HG02973 (cell line): Measurements from ENCODE around the gene ZNF598.
A peak's percentile ranks its signal among the peaks of the same experiment; 100 is the strongest.
"Not testable (repeated sequence)": the region's sequence is repeated elsewhere in the genome, so short reads cannot be mapped to it uniquely, and the experiment has no call there.

Source experiments
- ATAC-seq: cut with Tn5 transposase; IDR thresholded peaks from one replicate; pipeline ENCODE4 v1.9.1; 2021; ENCODE audit warnings: moderate library complexity; ENCODE audit not compliant: unreplicated experiment

The ZNF598 gene

DNA sequence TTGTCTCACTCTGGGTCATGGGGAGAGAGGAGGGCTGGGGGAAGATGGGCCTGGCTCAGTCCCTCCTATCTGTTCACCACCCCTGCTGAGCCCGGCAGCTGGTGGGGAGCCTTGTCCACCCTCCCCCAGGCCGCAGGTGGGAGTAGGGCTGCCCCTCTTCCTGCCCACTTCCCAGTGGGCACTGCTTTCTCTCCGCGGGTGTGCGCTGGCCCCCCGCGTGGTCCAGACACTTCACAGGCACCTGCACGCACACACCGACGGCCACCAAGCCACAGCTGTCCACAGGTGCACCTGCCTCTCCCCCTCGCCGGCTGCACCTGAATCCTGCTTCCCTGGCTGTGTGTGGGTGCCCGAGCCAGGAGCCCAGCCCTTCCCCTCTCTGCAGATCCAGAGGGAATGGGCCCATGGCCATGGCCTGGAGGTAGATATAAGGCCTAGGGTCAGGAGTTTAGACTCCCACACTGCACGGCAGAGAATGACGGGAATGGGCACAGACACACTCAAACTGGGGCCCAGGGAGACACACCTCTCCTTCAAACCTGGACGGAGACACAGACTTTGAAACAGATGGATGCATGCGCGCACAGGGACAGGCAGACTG is 19.1 kb upstream of the ZNF598 start:
- ATAC-seq = no peak

DNA sequence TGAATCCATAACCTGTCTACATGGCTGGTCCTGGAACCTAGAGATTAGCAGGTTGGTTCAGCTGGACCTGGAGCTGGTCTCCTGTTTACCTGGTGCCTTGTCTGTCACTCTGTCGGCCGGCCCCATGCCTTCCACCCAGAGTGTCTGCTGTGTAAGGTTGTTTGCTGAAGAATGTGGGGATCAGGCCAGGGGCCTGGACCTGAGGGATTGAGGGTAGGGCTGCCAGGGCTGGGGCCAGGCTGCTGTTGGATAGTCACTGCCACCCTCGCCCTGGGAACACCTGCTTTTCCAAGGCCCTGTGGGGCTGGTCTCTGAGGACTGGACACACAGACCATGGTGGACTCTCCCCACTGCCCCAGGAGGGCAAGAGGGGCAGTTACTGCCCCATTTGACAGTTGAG is 18.5 kb upstream of the ZNF598 start:
- no peak for ATAC-seq

DNA sequence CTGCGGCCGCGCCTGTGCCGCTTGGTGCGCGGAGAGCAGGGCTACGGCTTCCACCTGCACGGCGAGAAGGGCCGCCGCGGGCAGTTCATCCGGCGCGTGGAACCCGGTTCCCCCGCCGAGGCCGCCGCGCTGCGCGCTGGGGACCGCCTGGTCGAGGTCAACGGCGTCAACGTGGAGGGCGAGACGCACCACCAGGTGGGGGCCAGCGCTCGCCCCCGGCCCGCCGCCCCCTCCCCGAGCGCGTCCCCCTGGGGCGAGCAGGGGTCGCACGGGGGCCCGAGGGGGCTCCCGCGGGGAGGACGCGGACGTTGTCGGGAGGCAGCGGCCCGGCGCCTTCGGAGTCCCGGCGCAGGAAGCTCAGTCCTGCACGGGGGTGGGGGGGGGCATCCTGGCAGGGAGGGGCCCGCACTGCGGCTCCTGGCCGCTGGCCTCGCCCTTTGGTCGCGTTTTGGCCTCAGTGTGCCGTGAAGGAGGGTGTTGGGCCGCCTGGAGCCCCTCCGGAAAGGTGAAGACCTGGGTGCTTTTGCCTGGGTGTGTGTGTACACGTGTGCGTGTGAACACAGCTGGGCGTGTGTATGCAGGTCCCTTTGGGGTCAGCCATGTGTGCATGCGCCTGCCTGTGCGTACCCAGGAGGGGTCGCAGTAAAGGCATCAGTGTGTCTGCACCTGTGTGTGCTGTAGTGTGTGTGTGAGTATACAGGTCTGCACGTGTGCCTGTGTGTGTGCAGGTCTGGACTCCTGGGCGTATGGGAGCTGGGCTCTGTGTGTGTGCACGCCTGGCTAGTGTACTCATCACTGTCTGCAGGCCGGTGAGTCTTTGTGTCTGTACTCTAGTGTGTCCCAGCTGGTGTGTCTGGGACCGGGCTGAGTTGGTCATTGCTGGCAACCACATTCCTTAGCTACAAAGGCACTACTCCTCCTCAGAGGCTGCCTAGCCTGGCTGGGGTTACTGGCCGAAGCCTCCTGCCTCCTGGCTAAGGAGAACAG is 17.7 kb upstream of the ZNF598 start:
- no peak for ATAC-seq

DNA sequence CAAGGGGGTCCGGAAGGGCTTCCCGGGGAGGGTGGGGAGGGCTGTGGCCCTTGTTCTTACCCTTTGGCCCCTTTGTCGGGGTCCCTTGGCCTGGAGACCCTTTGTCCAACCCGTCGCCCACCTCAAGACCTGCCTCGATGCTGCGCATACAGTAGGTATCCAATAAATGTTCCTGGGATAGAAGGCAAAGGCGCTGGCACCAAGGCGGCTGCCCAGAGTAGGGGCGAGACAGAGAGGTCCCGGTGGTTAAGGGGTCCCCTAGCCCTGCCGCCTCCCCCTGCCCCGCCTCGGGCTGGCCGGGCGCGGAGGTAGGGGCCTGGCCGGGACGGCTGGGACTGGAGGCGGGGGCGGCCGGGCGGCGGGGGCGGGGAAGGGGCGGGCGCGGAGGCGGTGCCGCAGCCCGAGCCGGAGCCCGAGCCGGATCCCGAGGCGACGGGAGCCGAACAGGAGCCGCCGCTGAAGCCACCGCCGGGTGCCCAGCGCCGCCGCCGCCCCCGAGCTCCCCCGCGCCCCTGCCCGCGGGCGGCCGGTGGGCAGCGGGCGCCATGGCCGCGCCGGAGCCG is 16.9 kb upstream of the ZNF598 start, which contains the start of gene NHERF2:
TSS of gene NHERF2 (plus strand) at position 442 of the 563 bp plus-strand sequence. CDS start at position 546, 104 bp downstream.
- no peak for ATAC-seq

DNA sequence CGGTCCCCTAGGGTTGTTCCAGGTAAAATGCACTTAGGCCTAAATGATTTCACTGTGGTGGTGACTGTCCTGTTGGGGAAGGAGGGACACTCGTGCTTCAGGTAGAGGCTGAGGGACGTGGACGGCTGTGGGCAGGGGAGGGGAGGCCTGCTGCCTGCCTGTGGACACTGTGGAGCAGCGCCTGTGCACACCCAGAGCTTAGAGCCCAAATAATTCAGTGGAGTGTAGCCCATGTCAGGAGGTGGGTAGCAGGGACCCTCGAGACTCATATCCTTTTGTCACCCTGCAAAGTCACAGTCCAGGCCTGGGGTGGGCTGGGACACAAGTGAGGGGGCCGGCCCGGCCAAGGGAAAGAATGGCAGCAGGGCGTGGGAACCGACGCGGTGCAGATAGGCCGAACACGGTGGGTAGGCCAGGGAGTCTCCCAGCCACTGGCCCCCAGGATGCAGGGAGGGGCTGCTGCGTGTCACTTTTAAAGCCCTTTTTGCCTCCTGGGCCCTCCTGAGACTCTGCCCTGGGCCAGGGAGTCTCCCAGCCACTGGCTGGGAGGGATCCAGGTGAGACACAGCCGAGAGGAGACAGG is 16.3 kb upstream of the ZNF598 start:
- no peak for ATAC-seq

DNA sequence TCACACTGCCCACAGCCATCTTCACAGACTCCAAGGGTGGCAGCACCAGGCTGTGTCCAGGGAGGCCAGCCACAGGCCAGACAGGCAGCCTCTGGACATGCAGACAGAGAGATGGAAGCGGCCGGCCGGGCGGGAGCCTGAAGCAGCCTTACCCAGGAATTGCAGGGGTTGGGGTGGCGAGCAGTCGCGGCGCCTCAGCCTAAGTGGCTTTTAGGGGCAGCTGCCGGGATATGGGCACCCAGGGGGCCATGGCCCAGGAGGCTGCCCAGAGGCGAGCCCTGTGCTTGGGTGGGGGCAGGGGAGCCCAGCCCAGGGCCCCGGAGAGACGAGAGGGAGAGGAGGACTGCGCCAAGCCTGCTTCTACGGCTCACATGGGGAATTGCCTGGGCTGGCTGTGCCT is 15.6 kb upstream of the ZNF598 start:
- no peak for ATAC-seq

DNA sequence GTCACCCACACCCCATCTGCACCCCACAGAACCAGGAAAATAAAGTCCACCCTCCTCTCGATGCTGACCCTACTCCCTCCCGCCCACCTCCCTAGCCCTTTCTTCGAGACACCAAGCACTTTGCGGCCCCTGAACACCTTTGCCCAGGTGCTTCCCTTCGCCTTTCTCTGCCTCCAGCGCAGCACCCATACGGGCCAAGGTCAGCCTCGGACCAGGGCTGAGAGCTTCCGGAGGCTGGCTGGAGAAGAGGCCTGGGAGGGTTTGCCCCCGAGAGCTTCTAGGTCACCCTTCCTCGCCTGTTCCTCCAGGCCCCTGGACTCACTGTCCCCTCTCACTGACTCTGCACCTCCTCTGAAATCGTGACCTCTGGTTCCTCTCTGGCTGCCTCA is 14.4 kb upstream of the ZNF598 start:
- ATAC-seq = no peak

DNA sequence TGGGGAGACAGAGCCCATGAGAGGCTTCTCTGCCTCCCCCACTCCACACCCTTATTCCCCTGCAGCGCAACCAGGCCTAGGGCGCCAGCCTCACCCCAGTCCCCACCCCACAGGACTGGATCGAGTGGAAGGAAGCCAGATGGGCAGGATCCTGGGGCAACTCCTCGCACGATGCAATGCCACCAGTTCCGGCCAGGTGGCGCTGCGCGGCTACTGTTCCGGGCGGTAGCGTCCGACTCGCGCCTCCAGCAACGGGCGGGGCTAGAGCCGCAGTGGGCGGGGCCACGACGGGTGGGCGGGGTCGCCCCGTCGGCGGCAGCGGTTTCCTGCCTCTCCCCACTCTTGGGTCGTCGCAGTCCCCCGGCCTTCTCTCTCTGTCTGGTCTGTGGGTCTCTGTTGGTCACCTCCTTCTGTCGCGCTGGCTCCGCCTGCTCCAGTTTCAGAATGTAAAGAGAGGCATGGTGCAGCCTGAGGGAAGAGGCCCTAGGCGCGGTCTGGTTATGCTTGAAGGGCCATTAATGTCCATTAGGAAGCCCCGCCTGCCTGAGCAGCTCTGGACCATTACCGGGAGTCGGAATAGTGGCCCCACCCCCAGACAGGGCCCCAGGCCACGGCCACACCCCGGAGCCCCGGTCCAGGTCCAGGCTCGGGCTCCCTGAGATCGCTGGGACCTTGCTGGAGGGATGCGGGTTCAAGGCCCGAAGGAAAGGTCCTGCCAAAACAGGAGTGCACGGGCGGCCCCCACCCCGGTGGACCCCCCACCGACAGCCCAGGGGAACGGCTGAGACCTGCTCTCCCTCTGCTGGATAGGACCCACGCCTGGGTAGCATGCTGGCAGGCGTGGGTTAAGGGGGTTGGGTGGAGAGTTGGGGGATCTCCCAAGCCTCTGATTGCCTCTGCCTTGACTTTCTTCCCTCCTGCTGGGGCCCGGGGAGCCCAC is 13.7 kb upstream of the ZNF598 start:
- ATAC-seq = peak; percentile 59

DNA sequence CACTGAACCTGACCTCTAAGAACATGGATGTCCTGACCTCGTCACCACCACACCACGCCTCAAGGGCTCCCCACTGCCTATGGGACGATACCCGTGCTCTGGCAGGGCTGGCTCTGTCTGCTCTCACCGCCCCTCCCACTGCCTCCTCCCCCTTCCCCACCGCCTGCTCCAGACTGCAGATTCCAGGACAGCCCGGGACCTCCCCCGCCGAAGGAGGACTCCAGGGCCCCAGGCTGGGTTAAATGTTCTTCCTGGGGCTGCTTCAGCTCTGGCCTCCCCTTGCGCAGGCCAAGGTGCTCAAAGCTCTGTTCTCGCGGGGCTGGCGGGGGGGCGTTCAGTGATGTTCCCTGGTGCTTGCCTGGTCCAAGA is 13.1 kb upstream of the ZNF598 start:
- ATAC-seq = no peak

DNA sequence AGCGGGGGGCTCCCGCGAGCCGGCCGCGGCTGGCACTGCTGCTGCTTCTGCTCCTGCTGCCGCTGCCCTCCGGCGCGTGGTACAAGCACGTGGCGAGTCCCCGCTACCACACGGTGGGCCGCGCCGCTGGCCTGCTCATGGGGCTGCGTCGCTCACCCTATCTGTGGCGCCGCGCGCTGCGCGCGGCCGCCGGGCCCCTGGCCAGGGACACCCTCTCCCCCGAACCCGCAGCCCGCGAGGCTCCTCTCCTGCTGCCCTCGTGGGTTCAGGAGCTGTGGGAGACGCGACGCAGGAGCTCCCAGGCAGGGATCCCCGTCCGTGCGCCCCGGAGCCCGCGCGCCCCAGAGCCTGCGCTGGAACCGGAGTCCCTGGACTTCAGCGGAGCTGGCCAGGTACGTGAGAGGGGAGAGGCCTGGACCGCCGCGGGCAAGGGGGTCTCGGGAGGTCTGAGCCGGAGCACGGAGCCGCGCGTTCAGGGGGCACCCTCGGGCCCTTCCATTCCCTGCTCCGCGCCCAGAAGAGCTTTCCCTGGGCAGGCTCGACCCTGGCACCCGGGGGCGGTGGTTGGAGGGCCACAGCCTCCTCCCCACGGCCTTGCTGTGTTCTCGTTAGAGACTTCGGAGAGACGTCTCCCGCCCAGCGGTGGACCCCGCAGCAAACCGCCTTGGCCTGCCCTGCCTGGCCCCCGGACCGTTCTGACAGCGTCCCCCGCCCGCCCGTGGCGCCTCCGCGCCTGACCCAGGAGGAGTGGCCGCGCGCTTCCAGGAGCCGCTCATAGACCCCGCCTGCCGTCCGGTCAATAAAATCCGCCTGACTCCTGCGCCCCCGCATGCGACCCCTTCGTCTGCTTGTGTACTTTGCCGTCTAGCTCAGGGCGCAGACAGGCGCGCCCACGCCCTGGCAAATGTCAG is 10.6 kb upstream of the ZNF598 start:
- no peak for ATAC-seq

DNA sequence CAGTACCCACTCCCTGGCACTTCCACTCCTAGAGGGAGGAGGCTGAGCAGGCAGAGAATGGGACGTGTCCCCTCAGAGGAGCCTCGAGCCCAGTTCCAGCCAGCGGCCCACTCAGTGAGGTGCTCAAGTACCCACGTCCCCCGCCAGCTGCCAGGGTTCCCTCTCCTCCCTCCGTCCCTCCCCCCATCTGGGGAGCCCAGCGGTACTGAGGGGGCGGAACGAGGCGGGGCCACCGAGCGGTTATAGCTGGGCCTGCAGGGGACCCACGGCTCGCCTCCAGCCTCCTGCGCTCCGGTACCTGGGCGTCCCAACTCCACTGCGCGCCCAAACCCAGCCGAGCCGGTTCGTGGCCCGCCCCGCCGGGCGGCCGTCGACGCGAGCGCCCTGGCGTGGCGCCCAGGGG is 9.9 kb upstream of the ZNF598 start, which contains the start of gene NPW:
TSS of gene NPW (plus strand) at position 268 of the 403 bp plus-strand sequence.
- ATAC-seq = no peak

DNA sequence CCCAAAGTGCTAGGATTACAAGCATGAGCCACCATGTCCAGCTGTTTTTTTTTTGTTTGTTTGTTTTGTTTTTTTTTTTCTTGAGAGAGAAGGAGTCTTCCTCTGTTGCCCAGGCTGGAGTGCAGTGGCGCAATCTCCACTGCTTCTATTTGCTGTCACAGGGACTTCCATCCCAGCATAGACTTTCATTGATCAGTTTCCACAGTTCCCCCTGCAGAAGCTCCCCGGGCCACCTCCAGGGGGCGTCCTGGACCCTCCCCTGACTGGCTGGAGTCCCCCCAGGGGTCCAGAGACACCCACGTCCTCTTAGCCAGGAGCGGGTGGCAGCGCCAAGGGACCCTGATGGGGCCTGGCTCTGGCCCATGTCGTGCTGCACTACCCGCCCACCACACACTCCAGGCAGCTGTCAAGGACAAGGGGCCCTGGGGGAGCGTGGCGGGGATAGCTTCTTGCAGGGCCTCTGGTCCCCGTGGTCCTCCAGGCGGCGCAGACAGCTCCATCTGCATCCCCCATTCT is 6.8 kb upstream of the ZNF598 start:
- ATAC-seq = no peak

DNA sequence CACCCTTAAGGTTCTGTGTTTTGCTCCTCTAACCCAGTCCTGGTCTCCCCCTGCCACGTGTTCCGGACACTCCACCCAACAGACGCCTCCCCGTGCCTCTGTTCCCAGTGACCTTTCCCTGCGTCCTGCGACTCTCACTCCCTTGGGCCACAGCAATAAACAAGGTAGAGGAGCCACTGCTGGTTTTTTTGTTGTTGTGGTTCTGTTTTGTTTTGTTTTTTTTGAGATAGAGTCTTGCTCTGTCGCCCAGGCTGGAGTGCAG is 6.3 kb upstream of the ZNF598 start:
- ATAC-seq = no peak

DNA sequence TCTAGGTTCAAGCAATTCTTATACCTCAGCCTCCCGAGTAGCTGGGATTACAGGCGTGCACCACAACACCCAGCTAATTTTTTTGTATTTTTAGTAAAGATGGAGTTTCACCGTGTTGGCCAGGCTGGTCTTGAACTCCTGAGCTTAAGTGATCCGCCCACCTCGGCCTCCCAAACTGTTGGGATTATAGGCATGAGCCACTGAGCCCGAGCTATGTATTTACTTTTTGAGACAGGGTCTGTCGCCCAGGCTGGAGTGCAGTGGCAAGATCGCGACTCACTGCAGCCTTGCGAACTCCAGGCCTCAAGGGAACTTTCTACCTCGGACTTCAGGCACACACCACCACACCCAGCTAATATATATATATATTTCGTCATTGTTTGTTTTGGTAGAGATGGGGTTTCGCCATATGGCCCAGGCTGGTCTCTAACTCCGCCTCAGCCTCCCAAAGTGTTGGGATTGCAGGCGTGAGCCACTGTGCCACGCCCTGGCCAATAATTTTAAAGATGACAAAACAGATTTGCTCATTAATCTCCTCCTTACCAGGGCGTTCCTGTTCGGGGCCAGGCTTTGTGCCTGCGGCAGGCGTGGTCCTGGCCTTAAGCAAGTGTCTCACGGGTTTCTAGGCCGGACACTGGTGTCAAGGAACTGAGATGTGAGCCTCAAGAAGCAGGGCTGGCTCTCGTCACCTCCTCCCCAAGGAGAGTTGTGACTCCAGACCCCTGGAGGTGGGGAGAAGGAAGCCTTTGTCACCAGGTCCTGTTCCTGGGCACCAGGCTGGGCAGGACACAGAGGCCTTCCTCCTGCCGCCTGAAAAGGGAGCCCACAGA is 5.7 kb upstream of the ZNF598 start:
- no peak for ATAC-seq

DNA sequence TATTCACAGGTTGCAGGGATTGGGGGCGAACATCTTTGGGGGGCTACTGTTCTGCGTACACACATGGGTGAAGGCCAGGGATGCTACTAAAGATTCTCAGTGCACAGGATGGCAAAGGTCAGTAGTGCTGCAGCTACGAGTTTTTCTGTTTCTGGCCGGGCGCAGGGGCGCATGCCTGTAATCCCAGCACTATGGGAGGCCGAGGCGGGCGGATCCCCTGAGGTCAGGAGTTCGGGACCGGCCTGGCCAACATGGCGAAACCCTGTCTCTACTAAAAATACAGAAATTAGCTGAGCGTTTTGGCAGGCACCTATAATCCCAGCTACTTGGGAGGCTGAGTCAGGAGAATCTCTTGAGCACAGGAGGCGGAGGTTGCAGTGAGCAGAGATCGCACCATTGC is 3.9 kb upstream of the ZNF598 start:
- ATAC-seq = no peak

DNA sequence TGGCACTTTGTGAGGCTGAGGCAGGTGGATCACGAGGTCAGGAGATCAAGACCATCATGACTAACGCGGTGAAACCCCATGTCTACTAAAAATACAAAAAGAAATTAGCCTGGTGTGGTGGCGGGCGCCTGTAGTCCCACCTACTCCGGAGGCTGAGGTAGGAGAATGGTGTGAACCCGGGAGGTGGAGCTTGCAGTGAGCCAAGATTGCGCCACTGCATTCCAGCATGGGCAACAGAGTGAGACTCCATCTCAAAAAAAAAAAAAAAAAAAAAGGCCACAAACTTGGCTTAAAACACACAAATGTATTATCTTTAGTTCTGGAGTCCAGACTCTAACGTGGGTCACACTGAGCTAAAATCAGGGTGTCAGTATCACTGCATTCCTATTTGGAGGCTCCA is 2.1 kb upstream of the ZNF598 start:
- not testable (repeated sequence) for ATAC-seq

DNA sequence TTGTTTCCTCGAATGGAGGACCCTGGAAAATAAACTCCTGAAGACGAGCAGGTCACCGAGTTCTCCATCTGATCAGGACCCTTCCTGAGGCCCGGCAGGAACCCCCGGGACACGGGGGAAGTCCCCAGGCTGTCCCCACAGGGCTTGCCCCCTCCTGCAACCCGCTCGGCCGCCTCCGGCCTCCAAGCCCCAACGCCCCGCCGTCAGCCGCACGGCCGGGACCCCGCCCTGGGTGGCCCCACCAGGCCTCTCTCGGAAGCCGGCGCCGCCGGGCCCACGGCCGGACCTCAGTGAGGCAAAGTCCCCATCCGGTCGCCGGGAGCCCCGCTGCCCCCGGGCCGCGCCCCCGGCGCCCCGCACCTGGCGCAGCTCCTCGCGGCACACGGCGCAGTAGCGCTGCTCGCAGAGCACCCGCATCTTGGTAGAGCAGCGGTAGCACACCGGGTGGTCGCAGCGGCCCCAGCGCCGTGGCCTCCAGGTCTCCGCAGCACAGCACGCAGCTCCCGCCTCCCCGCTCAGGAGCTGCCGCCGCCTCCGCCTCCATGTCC is 383 bp downstream of the ZNF598 start:
- peak; percentile 17 for ATAC-seq

DNA sequence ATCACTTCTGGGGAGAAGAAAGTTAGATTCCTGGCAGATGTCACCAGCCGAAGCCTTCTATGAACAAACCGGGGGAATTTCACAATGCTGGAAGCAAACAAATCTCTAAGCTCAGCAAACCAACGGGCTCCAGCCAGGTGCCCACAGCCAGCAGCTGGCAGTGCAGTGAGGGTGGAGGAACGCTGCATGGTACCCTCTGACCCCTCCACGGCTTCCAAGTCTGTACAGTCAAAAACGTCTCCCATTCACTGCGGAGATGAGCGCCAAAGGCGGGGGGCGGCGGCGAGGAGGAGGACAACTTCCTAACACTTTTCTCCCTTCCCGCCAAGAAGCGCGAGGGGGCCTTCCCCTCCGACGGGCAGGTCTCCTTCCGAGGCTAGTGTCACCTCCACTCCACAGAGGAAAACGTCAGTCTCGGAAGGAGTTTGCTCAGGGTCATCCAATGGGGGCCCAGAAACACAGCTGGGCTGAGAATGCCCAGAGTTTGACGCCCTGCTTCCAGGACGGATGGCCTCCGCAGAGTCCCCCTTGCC is 924 bp downstream of the ZNF598 start:
- no peak for ATAC-seq
